Nephron (organoid): Measurements from ENCODE around the gene FGF19.
A peak's percentile ranks its signal among the peaks of the same experiment; 100 is the strongest.

Experiments
- H3K27ac Mint-ChIP-seq, 3 experiments: 2 replicates each; pipeline ENCODE4 v1.8.0; 2020; ENCODE audit warnings: mixed read lengths in 3 of 3, mild to moderate bottlenecking in 2 of 3, moderate library complexity in 1 of 3
- H3K27me3 Mint-ChIP-seq: 2 replicates; pipeline ENCODE4 v1.8.0; 2021; ENCODE audit warnings: low read depth, mild to moderate bottlenecking, moderate library complexity, mixed read lengths
- H3K36me3 Mint-ChIP-seq: 2 replicates; pipeline ENCODE4 v1.8.0; 2020; ENCODE audit warnings: low read depth, mixed read lengths
- H3K4me1 Mint-ChIP-seq: 2 replicates; pipeline ENCODE4 v1.8.0; 2020; ENCODE audit warnings: mixed read lengths
- H3K4me3 Mint-ChIP-seq, 3 experiments: 2 replicates each; pipeline ENCODE4 v1.8.0; 2020; ENCODE audit warnings: mild to moderate bottlenecking in 3 of 3, mixed read lengths in 3 of 3, moderate library complexity in 2 of 3
- H3K9me3 Mint-ChIP-seq: 2 replicates; pipeline ENCODE4 v1.8.0; 2020; ENCODE audit warnings: mixed read lengths
- TF ChIP-seq, protein P1 (sequence below), 3 experiments: fragments of 200-600 bp; sonication (generic); IDR thresholded peaks; one replicate each; pipeline ENCODE4 v1.5.0; 2021; ENCODE audit warnings: antibody characterized with exemption in 3 of 3; ENCODE audit not compliant: unreplicated experiment in 3 of 3

The FGF19 gene

DNA sequence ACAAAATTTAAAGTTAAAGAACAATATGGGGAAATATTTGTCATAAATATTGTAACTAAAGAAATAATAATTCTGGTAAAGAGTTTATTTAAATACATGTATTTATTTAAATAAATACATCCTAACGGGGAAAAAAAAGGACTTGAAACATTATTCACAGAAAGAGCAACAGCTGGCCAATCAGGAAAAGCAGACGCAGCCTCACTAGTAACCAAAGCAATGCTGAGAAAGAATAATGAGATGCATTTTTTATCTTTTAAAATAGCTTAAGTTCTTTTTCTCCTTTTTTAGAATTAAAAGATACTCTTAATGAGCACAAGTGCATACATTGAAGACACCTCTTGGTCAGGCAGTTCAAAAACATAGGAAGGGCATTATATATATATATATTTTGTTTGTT is 26.1 kb downstream of the FGF19 start:
- Mint-ChIP-seq H3K27ac (no peak overlapping the region), H3K36me3 (peaks cover 4% of the 10 kb centered on the region), H3K4me1 (peaks cover 15% of the 10 kb centered on the region), H3K4me3 (no peak overlapping the region), H3K27me3 (no peaks in the 10 kb centered on the region), H3K9me3 (no peaks in the 10 kb centered on the region)
- TF ChIP-seq, protein P1, sequence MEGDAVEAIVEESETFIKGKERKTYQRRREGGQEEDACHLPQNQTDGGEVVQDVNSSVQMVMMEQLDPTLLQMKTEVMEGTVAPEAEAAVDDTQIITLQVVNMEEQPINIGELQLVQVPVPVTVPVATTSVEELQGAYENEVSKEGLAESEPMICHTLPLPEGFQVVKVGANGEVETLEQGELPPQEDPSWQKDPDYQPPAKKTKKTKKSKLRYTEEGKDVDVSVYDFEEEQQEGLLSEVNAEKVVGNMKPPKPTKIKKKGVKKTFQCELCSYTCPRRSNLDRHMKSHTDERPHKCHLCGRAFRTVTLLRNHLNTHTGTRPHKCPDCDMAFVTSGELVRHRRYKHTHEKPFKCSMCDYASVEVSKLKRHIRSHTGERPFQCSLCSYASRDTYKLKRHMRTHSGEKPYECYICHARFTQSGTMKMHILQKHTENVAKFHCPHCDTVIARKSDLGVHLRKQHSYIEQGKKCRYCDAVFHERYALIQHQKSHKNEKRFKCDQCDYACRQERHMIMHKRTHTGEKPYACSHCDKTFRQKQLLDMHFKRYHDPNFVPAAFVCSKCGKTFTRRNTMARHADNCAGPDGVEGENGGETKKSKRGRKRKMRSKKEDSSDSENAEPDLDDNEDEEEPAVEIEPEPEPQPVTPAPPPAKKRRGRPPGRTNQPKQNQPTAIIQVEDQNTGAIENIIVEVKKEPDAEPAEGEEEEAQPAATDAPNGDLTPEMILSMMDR (IDR thresholded peaks at IDR 0.05; ENCODE audit: unreplicated experiment in 3 of 3) = no peak

DNA sequence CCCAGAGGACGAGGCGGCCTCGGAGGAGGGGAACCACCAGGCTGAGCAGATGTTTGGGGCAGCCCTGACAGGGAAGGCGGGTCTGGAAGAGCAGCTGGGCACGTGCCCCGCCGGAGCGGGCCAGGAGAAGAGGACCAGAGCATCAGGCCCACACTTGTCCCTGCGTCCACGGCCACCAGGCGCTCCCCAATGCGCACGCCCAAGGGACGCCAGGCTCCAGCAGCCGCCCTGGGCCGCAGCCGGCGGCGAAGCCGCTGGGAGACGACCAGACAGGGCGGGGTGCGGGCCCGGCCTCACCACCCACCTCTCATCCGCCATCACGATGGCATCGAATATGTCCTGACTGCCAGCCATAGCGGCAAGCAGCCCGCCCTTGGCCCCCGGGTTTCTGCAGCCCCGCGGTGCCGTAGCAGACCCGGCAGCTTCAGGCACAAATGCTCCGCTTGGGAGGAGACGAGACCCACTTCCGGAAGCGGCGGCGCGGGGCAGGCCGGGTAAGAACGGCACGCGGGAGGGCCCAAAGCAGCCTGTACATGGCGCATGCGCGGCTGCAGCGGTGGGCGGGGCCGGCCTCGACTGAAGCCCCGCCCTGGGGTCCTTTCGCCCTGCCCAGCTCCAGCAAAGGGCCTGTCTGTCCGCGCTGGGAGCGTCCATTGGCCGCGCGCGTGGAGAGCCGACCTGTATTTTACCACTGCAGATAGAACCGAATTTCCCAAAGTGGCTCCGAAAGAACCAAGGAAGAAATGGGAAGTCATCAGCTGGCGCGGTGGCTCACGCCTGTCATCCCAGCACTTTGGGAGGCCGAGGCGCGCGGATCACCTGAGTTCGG is 28.7 kb downstream of the FGF19 start, which contains the start of gene LTO1:
Gene LTO1, minus strand, starts transcription at position 468 of the 829 bp plus-strand sequence. Its CDS starts 114 bp downstream, at position 354.
- no peaks in the 10 kb centered on the region for H3K9me3 Mint-ChIP-seq
- TF ChIP-seq, protein P1 (IDR thresholded peaks at IDR 0.05; ENCODE audit: unreplicated experiment in 3 of 3) = no peak
- no peaks in the 10 kb centered on the region for H3K27me3 Mint-ChIP-seq
- peak within 1 kb of the TSS; percentile 95 to 98 (median 97) for H3K4me3 Mint-ChIP-seq
- H3K4me1 Mint-ChIP-seq = peaks cover 21% of the 10 kb centered on the region
- H3K36me3 Mint-ChIP-seq = peaks cover 10% of the 10 kb centered on the region
- peak within 1 kb of the TSS in 2 of 3 experiments; percentile 72 to 73 for H3K27ac Mint-ChIP-seq

DNA sequence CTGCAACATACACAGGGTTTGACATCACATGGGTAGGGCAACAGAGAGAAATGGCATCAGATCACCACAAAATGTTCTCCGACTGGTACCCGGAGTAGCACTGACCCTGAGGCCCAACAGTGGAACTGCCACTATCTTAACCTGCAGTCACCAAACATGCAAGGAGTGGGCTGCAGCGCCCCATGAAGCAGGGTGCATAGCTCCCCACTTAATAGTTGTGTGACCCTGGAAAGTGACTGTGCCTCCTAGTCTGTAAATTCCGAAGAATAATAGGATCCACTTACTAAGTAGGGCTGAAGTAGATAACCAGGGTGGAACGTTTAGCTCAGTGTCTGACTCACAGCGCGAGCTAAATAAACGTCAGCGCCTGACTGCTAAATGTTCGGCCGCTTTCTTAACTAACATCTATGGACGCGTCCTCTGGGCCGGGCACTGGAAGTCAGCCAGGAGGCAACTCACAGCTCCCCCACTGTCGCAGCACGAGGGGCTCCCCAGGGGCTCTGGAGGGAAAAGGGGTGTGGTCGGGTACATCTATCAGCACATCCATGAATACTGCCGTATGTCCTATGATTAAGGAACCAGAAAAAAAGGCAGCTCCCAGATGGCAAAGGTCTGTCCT is 29.4 kb downstream of the FGF19 start:
- peaks cover 12% of the 10 kb centered on the region for H3K36me3 Mint-ChIP-seq
- H3K27ac Mint-ChIP-seq = no peak overlapping the region
- no peaks in the 10 kb centered on the region for H3K27me3 Mint-ChIP-seq

DNA sequence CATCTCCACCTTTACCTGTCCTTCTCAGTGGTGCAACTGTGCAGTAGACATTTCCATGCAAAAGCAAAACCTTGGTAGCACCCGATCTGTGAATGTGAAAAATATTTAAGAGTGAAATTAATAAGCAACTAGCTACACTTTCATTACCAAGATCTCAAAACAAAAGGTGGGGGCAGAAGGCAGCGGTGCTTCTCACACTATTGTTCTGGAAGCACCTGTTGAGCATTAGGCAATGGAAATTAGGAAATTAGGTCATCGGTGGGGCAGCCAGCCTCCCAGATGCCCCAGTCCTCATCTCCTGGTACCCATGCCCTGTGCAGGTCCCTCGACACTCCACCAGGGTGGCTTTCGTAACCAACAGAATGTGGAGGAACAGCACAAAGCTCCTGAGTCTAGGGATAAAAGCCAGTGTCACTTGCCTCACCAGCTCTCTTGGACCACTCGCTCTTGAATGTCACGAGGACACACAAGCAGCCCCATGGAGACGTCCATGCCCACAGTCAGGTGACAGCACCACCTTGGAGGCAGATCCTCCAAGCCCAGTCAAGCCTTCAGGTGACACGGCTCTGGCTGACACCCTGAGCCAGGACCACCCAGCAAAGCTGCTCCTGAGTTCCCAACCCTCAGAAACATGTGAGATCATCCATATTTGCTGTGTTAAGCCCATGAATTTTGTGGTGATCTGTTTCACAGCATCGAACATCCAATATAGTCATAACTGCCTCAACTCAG is 31.9 kb downstream of the FGF19 start:
- H3K36me3 Mint-ChIP-seq = peaks cover 23% of the 10 kb centered on the region
- no peak overlapping the region for H3K27ac Mint-ChIP-seq
- H3K9me3 Mint-ChIP-seq = no peaks in the 10 kb centered on the region

More for the DNA sequence above, 29.4 kb downstream of the FGF19 start:
- H3K9me3 Mint-ChIP-seq = no peaks in the 10 kb centered on the region
- H3K4me1 Mint-ChIP-seq = peaks cover 21% of the 10 kb centered on the region
- TF ChIP-seq, protein P1 (IDR thresholded peaks at IDR 0.05; ENCODE audit: unreplicated experiment in 3 of 3) = no peak
- peak overlapping the region; percentile 95 to 98 (median 97) for H3K4me3 Mint-ChIP-seq

DNA sequence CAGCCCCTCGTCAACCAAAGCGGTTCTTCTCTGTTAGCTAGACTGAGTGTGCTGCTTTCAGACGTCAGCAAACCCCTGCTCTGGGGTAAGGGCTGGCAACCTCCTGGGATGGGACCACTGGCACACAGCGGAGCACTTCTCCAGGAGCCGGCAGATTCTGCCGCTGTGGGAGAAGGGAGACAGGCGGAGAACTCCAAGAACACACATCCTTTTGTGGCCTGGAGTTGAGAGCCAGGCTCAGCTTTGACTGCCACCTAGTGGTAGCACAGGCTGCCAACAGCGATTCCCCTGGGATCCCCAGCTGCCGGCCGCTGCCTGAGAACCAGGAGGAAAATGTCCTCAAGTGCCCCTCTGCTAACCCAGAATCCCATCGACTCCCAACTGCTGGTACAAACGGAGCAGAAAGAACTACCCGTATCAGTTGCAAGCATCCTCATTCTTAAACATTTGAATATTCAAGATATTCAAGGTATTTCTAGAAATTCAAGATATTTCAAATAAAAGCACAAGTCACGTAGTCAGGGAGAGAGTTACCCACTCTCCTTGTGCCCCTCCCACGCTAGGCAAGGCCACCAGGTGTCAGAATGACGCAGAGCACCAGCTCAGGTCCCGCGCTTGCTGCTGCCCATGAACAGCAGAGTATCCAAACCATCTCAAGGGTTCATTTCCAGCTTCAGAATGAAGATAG is 33.5 kb downstream of the FGF19 start:
- Mint-ChIP-seq H3K27ac (peak overlapping the region in 2 of 3 experiments; percentile 45 to 48), H3K9me3 (no peaks in the 10 kb centered on the region), H3K36me3 (peaks cover 23% of the 10 kb centered on the region)

More for the DNA sequence above, 31.9 kb downstream of the FGF19 start:
- H3K4me1 Mint-ChIP-seq = peaks cover 21% of the 10 kb centered on the region
- TF ChIP-seq, protein P1 (IDR thresholded peaks at IDR 0.05; ENCODE audit: unreplicated experiment in 3 of 3) = no peak
- peak overlapping the region; percentile 46 to 74 (median 66) for H3K4me3 Mint-ChIP-seq
- no peaks in the 10 kb centered on the region for H3K27me3 Mint-ChIP-seq

More for the DNA sequence above, 33.5 kb downstream of the FGF19 start:
- TF ChIP-seq, protein P1 (IDR thresholded peaks at IDR 0.05; ENCODE audit: unreplicated experiment in 3 of 3) = peak; percentile 91 to 97 (median 95)
- Mint-ChIP-seq H3K4me1 (peaks cover 19% of the 10 kb centered on the region), H3K27me3 (no peaks in the 10 kb centered on the region), H3K4me3 (peak overlapping the region; percentile 67 to 79 (median 74))
